Measurements from ENCODE around the gene CNTNAP5.

- no peak for TF ChIP-seq POLR2A (IDR thresholded peaks at IDR 0.05)
- TF ChIP-seq CTCF (IDR thresholded peaks at IDR 0.05): no peak
- no peak for TF ChIP-seq POLR2AphosphoS5 (IDR thresholded peaks at IDR 0.05)
- no peak for TF ChIP-seq EP300 (IDR thresholded peaks at IDR 0.05; ENCODE audit: low read depth)
Observed at GRCh38 chr2:124088616-124089015, 63.5 kb downstream of the CNTNAP5 start.
